ENCODE data around the gene CDR2.
"Not testable (repeated sequence)": the region's sequence is repeated elsewhere in the genome, so short reads cannot be mapped to it uniquely, and the experiment has no call there.

The CDR2 gene

GRCh38 chr16:22352723-22353122 lies 21.7 kb downstream of the CDR2 start:
- DNase-seq (ENCODE audit: low read depth), result no peak

GRCh38 chr16:22352140-22352539 lies 22.3 kb downstream of the CDR2 start:
- no peak for DNase-seq (ENCODE audit: low read depth)

GRCh38 chr16:22351017-22351416 lies 23.4 kb downstream of the CDR2 start:
- DNase-seq (ENCODE audit: low read depth), result not testable (repeated sequence)

GRCh38 chr16:22348291-22348690 lies 26.1 kb downstream of the CDR2 start:
- no peak for DNase-seq (ENCODE audit: low read depth)

GRCh38 chr16:22347100-22347820 lies 27.2 kb downstream of the CDR2 start:
- no peak for DNase-seq (ENCODE audit: low read depth)

- DNase-seq (ENCODE audit: low read depth), result no peak
Measured at GRCh38 chr16:22346483-22346882, 27.9 kb downstream of the CDR2 start.

GRCh38 chr16:22342082-22342481 lies 32.3 kb downstream of the CDR2 start:
- no peak for DNase-seq (ENCODE audit: low read depth)

- DNase-seq (ENCODE audit: low read depth), result no peak
Measured at GRCh38 chr16:22340945-22341344, 33.5 kb downstream of the CDR2 start.

GRCh38 chr16:22337849-22338635 lies 36.4 kb downstream of the CDR2 start:
- no peak for DNase-seq (ENCODE audit: low read depth)

- no peak for DNase-seq (ENCODE audit: low read depth)
Measured at GRCh38 chr16:22337045-22337444, 37.4 kb downstream of the CDR2 start.

- DNase-seq (ENCODE audit: low read depth), result no peak
Measured at GRCh38 chr16:22336581-22336980, 37.8 kb downstream of the CDR2 start.

- DNase-seq (ENCODE audit: low read depth), result no peak
Measured at GRCh38 chr16:22335668-22336246, 38.7 kb downstream of the CDR2 start.

- no peak for DNase-seq (ENCODE audit: low read depth)
Measured at GRCh38 chr16:22333457-22333994, 40.9 kb downstream of the CDR2 start.

GRCh38 chr16:22330326-22330725 lies 44.1 kb downstream of the CDR2 start:
- no peak for DNase-seq (ENCODE audit: low read depth)

GRCh38 chr16:22329199-22329695 lies 45.2 kb downstream of the CDR2 start:
- DNase-seq (ENCODE audit: low read depth), result no peak

- no peak for DNase-seq (ENCODE audit: low read depth)
Measured at GRCh38 chr16:22328081-22328725, 46.2 kb downstream of the CDR2 start.

- DNase-seq (ENCODE audit: low read depth), result no peak
Measured at GRCh38 chr16:22327446-22327775, 47.0 kb downstream of the CDR2 start.

GRCh38 chr16:22326771-22327445 lies 47.5 kb downstream of the CDR2 start:
- no peak for DNase-seq (ENCODE audit: low read depth)

GRCh38 chr16:22326369-22326652 lies 48.1 kb downstream of the CDR2 start:
- DNase-seq (ENCODE audit: low read depth), result no peak

GRCh38 chr16:22325598-22326368 lies 48.6 kb downstream of the CDR2 start:
- DNase-seq (ENCODE audit: low read depth), result no peak
